HEK293 (cell line): ENCODE data around the gene KRT4.

Experiments used
- CTCF ChIA-PET: fragments of 350-600 bp; formaldehyde crosslinking; extraction: SDS; loops from one replicate; lab custom pipeline; 2021; ENCODE audit warnings: antibody characterized with exemption; lab: Yijun Ruan, JAX
- POLR2A ChIA-PET: fragments of 300-600 bp; formaldehyde crosslinking; extraction: SDS; loops from one replicate; lab custom pipeline; 2020; ENCODE audit warnings: antibody characterized with exemption, inconsistent platforms; lab: Yijun Ruan, JAX
- H3K27ac ChIP-seq: fragments of 200-500 bp; sonication (Bioruptor generic); 2 replicates; pipeline ENCODE4 v1.5.1; 2014; ENCODE audit warnings: low read depth, low read length, control low read depth, inconsistent platforms; ENCODE audit errors: extremely low read depth
- H3K36me3 ChIP-seq, 2 experiments: fragments of 200-500 bp in 1 of 2; sonication (Bioruptor generic) in 1 of 2; 1 replicate in 1 of 2; 2 replicates in 1 of 2; pipeline ENCODE4 v1.5.1; 2014 to 2017; ENCODE audit warnings: inconsistent platforms in 2 of 2, low read length in 2 of 2; ENCODE audit not compliant: control insufficient read depth in 2 of 2, insufficient read depth in 1 of 2
- H3K4me1 ChIP-seq: fragments of 200-500 bp; sonication (Bioruptor generic); 2 replicates; pipeline ENCODE4 v1.5.1; 2014; ENCODE audit warnings: mild to moderate bottlenecking, low read length, inconsistent platforms; ENCODE audit not compliant: control insufficient read depth, insufficient read depth
- H3K4me3 ChIP-seq: 2 replicates; pipeline ENCODE4 v1.5.1; 2011; ENCODE audit warnings: low read depth, mild to moderate bottlenecking, control low read depth, low read length, moderate library complexity
- H3K9me3 ChIP-seq: fragments of 200-500 bp; sonication (Bioruptor generic); 2 replicates; pipeline ENCODE4 v1.5.1; 2014; ENCODE audit warnings: low read depth, low read length, inconsistent platforms; ENCODE audit not compliant: control insufficient read depth, insufficient read depth
- MZF1 ChIP-seq: fragments of 450-650 bp; formaldehyde crosslinking; IDR thresholded peaks from 2 replicates; pipeline ENCODE4 v1.5.1; 2017; ENCODE audit warnings: missing biosample characterization, missing genetic modification characterization, borderline replicate concordance
- SCRT2 ChIP-seq: fragments of 450-650 bp; formaldehyde crosslinking; IDR thresholded peaks from 2 replicates; pipeline ENCODE4 v1.5.1; 2016; ENCODE audit warnings: missing biosample characterization, missing genetic modification characterization
- YY1 ChIP-seq: fragments of 450-650 bp; formaldehyde crosslinking; IDR thresholded peaks from 2 replicates; pipeline ENCODE4 v1.5.1; 2018; ENCODE audit warnings: missing biosample characterization, missing genetic modification characterization
- ZBTB7A ChIP-seq: fragments of 450-650 bp; formaldehyde crosslinking; IDR thresholded peaks from 2 replicates; pipeline ENCODE4 v1.5.1; 2016; ENCODE audit warnings: low read depth, missing biosample characterization, missing genetic modification characterization
- ZEB2 ChIP-seq: fragments of 450-650 bp; formaldehyde crosslinking; IDR thresholded peaks from 2 replicates; pipeline ENCODE4 v1.5.1; 2016; ENCODE audit warnings: missing biosample characterization, missing genetic modification characterization
- ZFHX2 ChIP-seq: fragments of 450-650 bp; formaldehyde crosslinking; conservative IDR thresholded peaks from 2 replicates; pipeline ENCODE4 v1.5.1; 2016; ENCODE audit warnings: missing biosample characterization, missing genetic modification characterization
- ZNF2 ChIP-seq: fragments of 450-650 bp; formaldehyde crosslinking; IDR thresholded peaks from 2 replicates; pipeline ENCODE4 v1.5.1; 2016; ENCODE audit warnings: missing biosample characterization, missing genetic modification characterization
- ZNF223 ChIP-seq: fragments of 450-650 bp; formaldehyde crosslinking; IDR thresholded peaks from 2 replicates; pipeline ENCODE4 v1.5.1; 2016; ENCODE audit warnings: missing biosample characterization, missing genetic modification characterization
- ZNF24 ChIP-seq: fragments of 450-650 bp; formaldehyde crosslinking; IDR thresholded peaks from 2 replicates; pipeline ENCODE4 v1.5.1; 2016; ENCODE audit warnings: missing biosample characterization, missing genetic modification characterization
- ZNF324 ChIP-seq: fragments of 450-650 bp; formaldehyde crosslinking; IDR thresholded peaks from 2 replicates; pipeline ENCODE4 v1.5.1; 2016; ENCODE audit warnings: missing biosample characterization, missing genetic modification characterization
- ZNF335 ChIP-seq: fragments of 450-650 bp; formaldehyde crosslinking; conservative IDR thresholded peaks from 2 replicates; pipeline ENCODE4 v1.5.1; 2016; ENCODE audit warnings: missing biosample characterization, missing genetic modification characterization
- ZNF48 ChIP-seq: fragments of 450-650 bp; formaldehyde crosslinking; IDR thresholded peaks from 2 replicates; pipeline ENCODE4 v1.5.1; 2016; ENCODE audit warnings: missing biosample characterization, missing genetic modification characterization
- ZNF561 ChIP-seq: fragments of 450-650 bp; IDR thresholded peaks from 2 replicates; pipeline ENCODE4 v1.5.1; 2018; ENCODE audit warnings: missing biosample characterization, missing genetic modification characterization, borderline replicate concordance
- ZNF571 ChIP-seq: fragments of 450-650 bp; formaldehyde crosslinking; IDR thresholded peaks from 2 replicates; pipeline ENCODE4 v1.5.0; 2017; ENCODE audit warnings: missing biosample characterization, missing genetic modification characterization
- ZNF596 ChIP-seq: fragments of 450-650 bp; IDR thresholded peaks from 2 replicates; pipeline ENCODE4 v1.5.0; 2018; ENCODE audit warnings: missing biosample characterization, mild to moderate bottlenecking, missing genetic modification characterization, moderate library complexity
- ZNF670 ChIP-seq: fragments of 450-650 bp; formaldehyde crosslinking; IDR thresholded peaks from 2 replicates; pipeline ENCODE4 v1.5.1; 2016; ENCODE audit warnings: missing biosample characterization, missing genetic modification characterization, low read depth
- ZNF776 ChIP-seq: fragments of 450-650 bp; formaldehyde crosslinking; IDR thresholded peaks from 2 replicates; pipeline ENCODE4 v1.5.0; 2017; ENCODE audit warnings: missing biosample characterization, missing genetic modification characterization, borderline replicate concordance
- ZNF791 ChIP-seq: fragments of 450-650 bp; formaldehyde crosslinking; IDR thresholded peaks from 2 replicates; pipeline ENCODE4 v1.5.1; 2016; ENCODE audit warnings: missing biosample characterization, missing genetic modification characterization
- ZNF837 ChIP-seq: fragments of 450-650 bp; formaldehyde crosslinking; IDR thresholded peaks from 2 replicates; pipeline ENCODE4 v1.5.1; 2016; ENCODE audit warnings: missing biosample characterization, missing genetic modification characterization
- TF ChIP-seq, protein P1 (sequence below): fragments of 450-650 bp; formaldehyde crosslinking; IDR thresholded peaks from 2 replicates; pipeline ENCODE4 v1.5.1; 2016; ENCODE audit warnings: missing biosample characterization, missing genetic modification characterization
- TF ChIP-seq, protein P2 (sequence below): fragments of 450-650 bp; formaldehyde crosslinking; IDR thresholded peaks from 2 replicates; pipeline ENCODE4 v1.5.1; 2017; ENCODE audit warnings: missing biosample characterization, mild to moderate bottlenecking, missing genetic modification characterization, moderate library complexity
- TF ChIP-seq, protein P3 (sequence below): fragments of 450-650 bp; formaldehyde crosslinking; IDR thresholded peaks from 2 replicates; pipeline ENCODE4 v1.5.1; 2016; ENCODE audit warnings: missing biosample characterization, missing genetic modification characterization, borderline replicate concordance

The KRT4 gene

DNA sequence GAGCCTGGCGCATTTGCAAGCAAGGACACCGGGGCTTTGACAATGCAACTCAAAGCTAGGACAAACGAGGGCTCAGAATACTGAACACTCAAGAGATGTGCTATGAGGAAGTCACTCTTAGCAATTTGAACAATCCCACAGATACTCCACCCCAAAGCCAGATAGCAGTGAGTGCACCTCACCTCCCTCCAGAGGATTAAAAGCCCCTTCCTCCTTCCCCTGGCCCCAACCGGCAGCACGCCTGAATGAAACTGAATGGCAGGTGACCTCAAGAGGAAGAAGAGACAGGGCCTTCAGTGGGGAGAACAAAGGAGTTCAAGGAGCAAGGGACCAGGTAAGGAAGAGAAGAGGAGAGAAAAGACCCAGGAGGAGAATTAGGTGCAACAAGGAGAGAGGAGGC lies 36.8 kb upstream of the KRT4 start (continued):
- TF ChIP-seq, protein P1, sequence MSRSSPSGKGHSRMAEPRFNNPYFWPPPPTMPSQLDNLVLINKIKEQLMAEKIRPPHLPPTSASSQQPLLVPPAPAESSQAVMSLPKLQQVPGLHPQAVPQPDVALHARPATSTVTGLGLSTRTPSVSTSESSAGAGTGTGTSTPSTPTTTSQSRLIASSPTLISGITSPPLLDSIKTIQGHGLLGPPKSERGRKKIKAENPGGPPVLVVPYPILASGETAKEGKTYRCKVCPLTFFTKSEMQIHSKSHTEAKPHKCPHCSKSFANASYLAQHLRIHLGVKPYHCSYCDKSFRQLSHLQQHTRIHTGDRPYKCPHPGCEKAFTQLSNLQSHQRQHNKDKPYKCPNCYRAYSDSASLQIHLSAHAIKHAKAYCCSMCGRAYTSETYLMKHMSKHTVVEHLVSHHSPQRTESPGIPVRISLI (tag by site-specific recombination), result no peak
- TF ChIP-seq, protein P2, sequence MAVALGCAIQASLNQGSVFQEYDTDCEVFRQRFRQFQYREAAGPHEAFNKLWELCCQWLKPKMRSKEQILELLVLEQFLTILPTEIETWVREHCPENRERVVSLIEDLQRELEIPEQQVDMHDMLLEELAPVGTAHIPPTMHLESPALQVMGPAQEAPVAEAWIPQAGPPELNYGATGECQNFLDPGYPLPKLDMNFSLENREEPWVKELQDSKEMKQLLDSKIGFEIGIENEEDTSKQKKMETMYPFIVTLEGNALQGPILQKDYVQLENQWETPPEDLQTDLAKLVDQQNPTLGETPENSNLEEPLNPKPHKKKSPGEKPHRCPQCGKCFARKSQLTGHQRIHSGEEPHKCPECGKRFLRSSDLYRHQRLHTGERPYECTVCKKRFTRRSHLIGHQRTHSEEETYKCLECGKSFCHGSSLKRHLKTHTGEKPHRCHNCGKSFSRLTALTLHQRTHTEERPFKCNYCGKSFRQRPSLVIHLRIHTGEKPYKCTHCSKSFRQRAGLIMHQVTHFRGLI (tag by site-specific recombination), result no peak
- TF ChIP-seq ZNF837 (no peak), ZNF791 (tag by site-specific recombination) (no peak), ZNF48 (no peak), YY1 (tag by site-specific recombination) (no peak), ZEB2 (no peak)

DNA sequence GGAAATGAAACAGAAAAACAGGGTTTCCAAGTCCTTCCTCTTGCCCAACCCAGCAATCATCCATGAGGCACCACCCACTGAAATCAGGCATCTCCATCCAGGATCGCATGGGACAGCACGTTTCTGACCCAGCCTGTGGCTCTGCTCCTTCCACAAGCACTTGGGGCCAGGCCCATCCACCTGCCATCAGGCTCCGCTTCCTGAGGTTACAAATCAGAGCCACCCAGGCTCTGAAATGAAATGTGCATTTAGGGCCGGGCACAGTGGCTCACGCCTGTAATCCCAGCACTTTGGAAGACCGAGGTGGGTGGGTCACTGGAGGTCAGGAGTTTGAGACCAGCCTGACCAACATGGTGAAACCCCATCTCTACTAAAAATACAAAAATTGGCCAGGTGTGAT lies 35.6 kb upstream of the KRT4 start:
- Histone ChIP-seq H3K27ac (no peak overlapping the region), H3K4me3 (no peak overlapping the region), H3K36me3 (no peaks in the 10 kb centered on the region), H3K4me1 (no peaks in the 10 kb centered on the region), H3K9me3 (no peaks in the 10 kb centered on the region)
- CTCF ChIA-PET, result no interaction called here
- TF ChIP-seq ZNF324 (no peak), ZNF670 (tag by site-specific recombination) (no peak), MZF1 (tag by site-specific recombination) (no peak), ZNF776 (tag by site-specific recombination) (no peak), ZBTB7A (no peak), ZFHX2 (tag by site-specific recombination) (no peak), ZNF571 (no peak), ZNF596 (tag by site-specific recombination) (no peak), YY1 (tag by site-specific recombination) (no peak), SCRT2 (no peak), ZNF2 (tag by site-specific recombination) (no peak)
- TF ChIP-seq, protein P3, sequence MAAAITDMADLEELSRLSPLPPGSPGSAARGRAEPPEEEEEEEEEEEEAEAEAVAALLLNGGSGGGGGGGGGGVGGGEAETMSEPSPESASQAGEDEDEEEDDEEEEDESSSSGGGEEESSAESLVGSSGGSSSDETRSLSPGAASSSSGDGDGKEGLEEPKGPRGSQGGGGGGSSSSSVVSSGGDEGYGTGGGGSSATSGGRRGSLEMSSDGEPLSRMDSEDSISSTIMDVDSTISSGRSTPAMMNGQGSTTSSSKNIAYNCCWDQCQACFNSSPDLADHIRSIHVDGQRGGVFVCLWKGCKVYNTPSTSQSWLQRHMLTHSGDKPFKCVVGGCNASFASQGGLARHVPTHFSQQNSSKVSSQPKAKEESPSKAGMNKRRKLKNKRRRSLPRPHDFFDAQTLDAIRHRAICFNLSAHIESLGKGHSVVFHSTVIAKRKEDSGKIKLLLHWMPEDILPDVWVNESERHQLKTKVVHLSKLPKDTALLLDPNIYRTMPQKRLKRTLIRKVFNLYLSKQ (tag by site-specific recombination), result no peak
- POLR2A ChIA-PET, result no interaction called here

DNA sequence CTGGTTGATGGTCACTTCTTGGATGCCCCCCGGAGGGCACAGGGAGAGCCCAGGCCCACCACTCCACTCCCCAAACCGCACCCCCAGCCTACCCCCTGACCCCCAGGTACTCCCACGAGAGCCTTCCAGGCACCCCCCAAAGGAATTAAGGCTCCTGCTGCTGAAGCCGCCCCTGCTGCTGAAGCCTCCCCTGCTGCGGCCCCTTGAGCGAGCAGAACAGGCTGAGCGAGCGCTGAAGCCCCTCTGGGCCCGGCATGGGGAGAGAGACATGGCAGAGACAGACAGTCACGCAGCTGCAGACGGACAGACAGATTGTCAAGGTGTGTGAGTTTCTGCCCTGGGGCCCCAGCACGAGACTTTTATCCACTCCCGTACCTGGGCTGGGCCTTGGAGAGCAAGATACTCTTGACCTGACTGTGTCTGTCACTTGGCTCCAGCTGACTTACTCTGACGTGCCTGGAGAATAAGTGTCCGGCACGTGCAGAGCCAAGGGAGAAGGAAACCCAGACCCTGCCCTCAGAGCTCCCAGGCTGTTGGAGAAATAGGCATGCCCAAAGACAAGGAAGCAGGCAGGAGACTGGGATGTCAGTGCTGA lies 34.8 kb upstream of the KRT4 start, which contains the start of gene KRT78:
KRT78 (minus strand) TSS at position 334 of the 595 bp plus-strand sequence; CDS start at position 270, 64 bp downstream.
- no peaks in the 10 kb centered on the region for H3K4me1 ChIP-seq
- H3K9me3 ChIP-seq, result no peaks in the 10 kb centered on the region
- TF ChIP-seq ZNF324, result no peak
- TF ChIP-seq ZNF24, result no peak
- no peak for TF ChIP-seq ZNF335 (tag by site-specific recombination)
- TF ChIP-seq ZNF223 (tag by site-specific recombination), result no peak
- no peak for TF ChIP-seq ZNF561
- ChIA-PET POLR2A (no interaction called here), CTCF (no interaction called here)
- H3K36me3 ChIP-seq, result no peaks in the 10 kb centered on the region
- no peak within 1 kb of the TSS for H3K4me3 ChIP-seq
- no peak within 1 kb of the TSS for H3K27ac ChIP-seq
